Testis (tissue), 2 donors: ENCODE measurements around the gene HRH1.

Experiments
- POLR2A ChIP-seq: fragments of 450-650 bp; IDR thresholded peaks from one replicate; pipeline ENCODE4 v1.6.1; 2017; ENCODE audit warnings: antibody characterized with exemption, mild to moderate bottlenecking, moderate library complexity
- TF ChIP-seq, protein P1 (sequence below), 3 experiments: fragments of 450-650 bp in 2 of 3; fragments of 200-600 bp in 1 of 3; sonication (generic) in 1 of 3; IDR thresholded peaks; one replicate each; pipeline ENCODE4 v1.5.1; 2016 to 2019; ENCODE audit warnings: antibody characterized with exemption in 3 of 3, mild to moderate bottlenecking in 2 of 3, moderate library complexity in 1 of 3

DNA sequence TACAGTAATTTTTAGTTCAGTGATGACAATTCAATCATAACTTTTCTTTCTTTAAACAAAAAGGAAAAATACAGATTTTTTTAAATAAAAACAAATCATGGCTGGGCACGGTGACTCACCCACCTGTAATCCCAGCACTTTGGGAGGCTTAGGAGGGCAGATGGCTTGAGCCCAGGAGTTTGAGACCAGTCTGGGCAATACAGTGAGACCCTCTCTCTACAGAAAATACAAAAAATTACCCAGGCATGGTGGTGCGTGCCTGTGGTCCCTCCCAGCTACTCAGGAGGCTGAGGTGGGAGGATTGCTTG, 92.3 kb downstream of the HRH1 start:
- TF ChIP-seq, protein P1, sequence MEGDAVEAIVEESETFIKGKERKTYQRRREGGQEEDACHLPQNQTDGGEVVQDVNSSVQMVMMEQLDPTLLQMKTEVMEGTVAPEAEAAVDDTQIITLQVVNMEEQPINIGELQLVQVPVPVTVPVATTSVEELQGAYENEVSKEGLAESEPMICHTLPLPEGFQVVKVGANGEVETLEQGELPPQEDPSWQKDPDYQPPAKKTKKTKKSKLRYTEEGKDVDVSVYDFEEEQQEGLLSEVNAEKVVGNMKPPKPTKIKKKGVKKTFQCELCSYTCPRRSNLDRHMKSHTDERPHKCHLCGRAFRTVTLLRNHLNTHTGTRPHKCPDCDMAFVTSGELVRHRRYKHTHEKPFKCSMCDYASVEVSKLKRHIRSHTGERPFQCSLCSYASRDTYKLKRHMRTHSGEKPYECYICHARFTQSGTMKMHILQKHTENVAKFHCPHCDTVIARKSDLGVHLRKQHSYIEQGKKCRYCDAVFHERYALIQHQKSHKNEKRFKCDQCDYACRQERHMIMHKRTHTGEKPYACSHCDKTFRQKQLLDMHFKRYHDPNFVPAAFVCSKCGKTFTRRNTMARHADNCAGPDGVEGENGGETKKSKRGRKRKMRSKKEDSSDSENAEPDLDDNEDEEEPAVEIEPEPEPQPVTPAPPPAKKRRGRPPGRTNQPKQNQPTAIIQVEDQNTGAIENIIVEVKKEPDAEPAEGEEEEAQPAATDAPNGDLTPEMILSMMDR (IDR thresholded peaks at IDR 0.05): no peak
- no peak for TF ChIP-seq POLR2A
